Neuron (in vitro differentiated cells): ENCODE results near the gene ZNFX1.

ENCODE experiments used
- H2AFZ ChIP-seq: one replicate; pipeline ENCODE4 v1.6.1; 2013; ENCODE audit warnings: low read depth, mild to moderate bottlenecking, inconsistent platforms, low read length, moderate library complexity
- H3K27me3 ChIP-seq: one replicate; pipeline ENCODE4 v1.6.1; 2013; ENCODE audit warnings: low read length; ENCODE audit not compliant: insufficient read depth
- H3K36me3 ChIP-seq: one replicate; pipeline ENCODE4 v1.6.1; 2013; ENCODE audit warnings: low read length; ENCODE audit not compliant: insufficient read depth
- H3K4me1 ChIP-seq: one replicate; pipeline ENCODE4 v1.6.1; 2013; ENCODE audit warnings: low read length; ENCODE audit not compliant: insufficient read depth
- H3K4me3 ChIP-seq: 2 replicates; pipeline ENCODE4 v1.5.1; 2013; ENCODE audit warnings: mild to moderate bottlenecking, low read length, moderate library complexity
- H3K9me3 ChIP-seq: one replicate; pipeline ENCODE4 v1.6.1; 2013; ENCODE audit warnings: low read length

Gene ZNFX1

GRCh38 chr20:49287555-49288249 lies 9.8 kb upstream of the ZNFX1 start:
- H3K4me3 ChIP-seq = no peak overlapping the region

GRCh38 chr20:49286689-49287551 lies 9.1 kb upstream of the ZNFX1 start:
- peaks cover 93% of the 10 kb centered on the region for H3K36me3 ChIP-seq
- no peak overlapping the region for H2AFZ ChIP-seq
- H3K4me1 ChIP-seq = no peaks in the 10 kb centered on the region
- peaks cover 47% of the 10 kb centered on the region for H3K9me3 ChIP-seq
- no peaks in the 10 kb centered on the region for H3K27me3 ChIP-seq
- no peak overlapping the region for H3K4me3 ChIP-seq

More at GRCh38 chr20:49287555-49288249, 9.8 kb upstream of the ZNFX1 start:
- peaks cover 40% of the 10 kb centered on the region for H3K9me3 ChIP-seq
- H2AFZ ChIP-seq = no peak overlapping the region
- no peaks in the 10 kb centered on the region for H3K27me3 ChIP-seq
- no peaks in the 10 kb centered on the region for H3K4me1 ChIP-seq
- peaks cover 85% of the 10 kb centered on the region for H3K36me3 ChIP-seq

GRCh38 chr20:49285813-49286494 lies 8.1 kb upstream of the ZNFX1 start:
- Histone ChIP-seq H3K4me1 (peaks cover 5% of the 10 kb centered on the region), H3K4me3 (no peak overlapping the region), H3K36me3 (peaks cover 99% of the 10 kb centered on the region), H3K9me3 (peaks cover 56% of the 10 kb centered on the region), H2AFZ (no peak overlapping the region), H3K27me3 (no peaks in the 10 kb centered on the region)

- Histone ChIP-seq H3K36me3 (peaks cover 99% of the 10 kb centered on the region), H3K4me1 (peaks cover 8% of the 10 kb centered on the region), H2AFZ (no peak overlapping the region), H3K9me3 (peaks cover 63% of the 10 kb centered on the region), H3K27me3 (no peaks in the 10 kb centered on the region), H3K4me3 (no peak overlapping the region)
Observed at GRCh38 chr20:49285233-49285668, 7.4 kb upstream of the ZNFX1 start.

- H3K27me3 ChIP-seq = no peaks in the 10 kb centered on the region
- H3K4me3 ChIP-seq = no peak overlapping the region
- peaks cover 99% of the 10 kb centered on the region for H3K36me3 ChIP-seq
- no peak overlapping the region for H2AFZ ChIP-seq
- peaks cover 12% of the 10 kb centered on the region for H3K4me1 ChIP-seq
- peaks cover 68% of the 10 kb centered on the region for H3K9me3 ChIP-seq
Observed at GRCh38 chr20:49284818-49285217, 7.0 kb upstream of the ZNFX1 start.

GRCh38 chr20:49283703-49284625 lies 6.1 kb upstream of the ZNFX1 start:
- Histone ChIP-seq H2AFZ (no peak overlapping the region), H3K4me1 (peaks cover 18% of the 10 kb centered on the region), H3K27me3 (no peaks in the 10 kb centered on the region), H3K36me3 (peaks cover 98% of the 10 kb centered on the region), H3K9me3 (peaks cover 70% of the 10 kb centered on the region), H3K4me3 (no peak overlapping the region)

- H3K4me1 ChIP-seq = peaks cover 18% of the 10 kb centered on the region
- H3K36me3 ChIP-seq = peaks cover 91% of the 10 kb centered on the region
Observed at GRCh38 chr20:49283176-49283702, 5.4 kb upstream of the ZNFX1 start.

GRCh38 chr20:49282584-49283171 lies 4.8 kb upstream of the ZNFX1 start:
- peaks cover 18% of the 10 kb centered on the region for H3K4me1 ChIP-seq
- peaks cover 69% of the 10 kb centered on the region for H3K9me3 ChIP-seq
- H3K27me3 ChIP-seq = no peaks in the 10 kb centered on the region
- no peak overlapping the region for H3K4me3 ChIP-seq
- H2AFZ ChIP-seq = no peak overlapping the region
- peaks cover 85% of the 10 kb centered on the region for H3K36me3 ChIP-seq

More at GRCh38 chr20:49283176-49283702, 5.4 kb upstream of the ZNFX1 start:
- Histone ChIP-seq H3K4me3 (no peak overlapping the region), H3K9me3 (peaks cover 70% of the 10 kb centered on the region), H3K27me3 (no peaks in the 10 kb centered on the region), H2AFZ (no peak overlapping the region)

GRCh38 chr20:49281913-49282467 lies 4.1 kb upstream of the ZNFX1 start:
- Histone ChIP-seq H3K4me1 (peaks cover 24% of the 10 kb centered on the region), H3K36me3 (peaks cover 78% of the 10 kb centered on the region), H3K9me3 (peaks cover 66% of the 10 kb centered on the region), H3K27me3 (no peaks in the 10 kb centered on the region), H2AFZ (no peak overlapping the region), H3K4me3 (no peak overlapping the region)

- peak overlapping the region; percentile 77 for H3K4me3 ChIP-seq
- H3K27me3 ChIP-seq = no peaks in the 10 kb centered on the region
- H3K4me1 ChIP-seq = peaks cover 26% of the 10 kb centered on the region
- H3K9me3 ChIP-seq = peaks cover 61% of the 10 kb centered on the region
- H2AFZ ChIP-seq = no peak overlapping the region
- H3K36me3 ChIP-seq = peaks cover 73% of the 10 kb centered on the region
Observed at GRCh38 chr20:49281059-49281912, 3.4 kb upstream of the ZNFX1 start.

- Histone ChIP-seq H3K27me3 (no peaks in the 10 kb centered on the region), H3K36me3 (peaks cover 68% of the 10 kb centered on the region), H2AFZ (no peak overlapping the region), H3K4me3 (peak overlapping the region; percentile 77), H3K4me1 (peaks cover 26% of the 10 kb centered on the region), H3K9me3 (peaks cover 54% of the 10 kb centered on the region)
Observed at GRCh38 chr20:49280463-49281058, 2.7 kb upstream of the ZNFX1 start.
